SU-DHL-6 (cell line): Measurements from ENCODE around the gene NRP2.

Source experiments
- H2AFZ ChIP-seq: fragments of 200-600 bp; sonication (generic); 2 replicates; pipeline ENCODE4 v1.6.1; 2014; ENCODE audit warnings: low read depth, mild to moderate bottlenecking, moderate library complexity, mixed read lengths, antibody characterized with exemption, low read length; ENCODE audit not compliant: severe bottlenecking
- H3F3A ChIP-seq: fragments of 200-600 bp; shearing (Covaris generic); 2 replicates; pipeline ENCODE4 v1.6.0; 2016; ENCODE audit warnings: antibody characterized with exemption, mild to moderate bottlenecking; ENCODE audit not compliant: insufficient read depth
- H3K27ac ChIP-seq: fragments of 200-600 bp; sonication (generic); 2 replicates; pipeline ENCODE4 v1.5.1; 2016; ENCODE audit warnings: low read depth, mild to moderate bottlenecking, low read length, moderate library complexity, mixed read lengths
- H3K27me3 ChIP-seq: fragments of 200-600 bp; sonication (generic), shearing (Covaris generic); 2 replicates; pipeline ENCODE4 v1.6.0; 2014; ENCODE audit warnings: mild to moderate bottlenecking, low read length
- H3K36me3 ChIP-seq: fragments of 200-600 bp; sonication (generic); 2 replicates; pipeline ENCODE4 v1.6.1; 2014; ENCODE audit warnings: mild to moderate bottlenecking, low read length, mixed read lengths
- H3K4me2 ChIP-seq: fragments of 300-600, 200-600 bp; shearing (Covaris generic), sonication (generic); 2 replicates; pipeline ENCODE4 v1.6.0; 2014; ENCODE audit warnings: low read length, low read depth, mild to moderate bottlenecking; ENCODE audit not compliant: poor library complexity, severe bottlenecking
- H3K4me3 ChIP-seq: fragments of 200-600 bp; sonication (generic); 2 replicates; pipeline ENCODE4 v1.5.1; 2014; ENCODE audit warnings: antibody characterized with exemption, low read length, mild to moderate bottlenecking, mixed read lengths; ENCODE audit not compliant: insufficient read depth, poor library complexity, severe bottlenecking
- H3K79me2 ChIP-seq: fragments of 200-600 bp; sonication (generic); 2 replicates; pipeline ENCODE4 v1.6.1; 2014; ENCODE audit warnings: mild to moderate bottlenecking, low read length, moderate library complexity; ENCODE audit not compliant: insufficient read depth
- H3K9ac ChIP-seq: fragments of 200-600 bp; sonication (generic); 2 replicates; pipeline ENCODE4 v1.7.0; 2014; ENCODE audit warnings: mild to moderate bottlenecking, low read length
- H3K9me2 ChIP-seq: fragments of 200-600 bp; sonication (generic); replicated peaks from 2 replicates; pipeline ENCODE4 v1.6.1; 2014; ENCODE audit warnings: low read length; ENCODE audit not compliant: insufficient read depth
- H3K9me3 ChIP-seq: fragments of 200-600 bp; sonication (generic); 2 replicates; pipeline ENCODE4 v1.6.1; 2014; ENCODE audit warnings: low read length, mixed read lengths; ENCODE audit not compliant: insufficient read depth
- H4K20me1 ChIP-seq: fragments of 200-600 bp; sonication (generic); 2 replicates; pipeline ENCODE4 v1.6.1; 2014; ENCODE audit warnings: low read depth, mild to moderate bottlenecking, antibody characterized with exemption, low read length, moderate library complexity, mixed read lengths
- CTCF ChIP-seq: fragments of 200-600 bp; sonication (generic); IDR thresholded peaks from one replicate; pipeline ENCODE4 v1.5.1; 2017; ENCODE audit warnings: antibody characterized with exemption, mild to moderate bottlenecking, low read length, moderate library complexity; ENCODE audit not compliant: insufficient read depth, poor library complexity, severe bottlenecking
- EZH2phosphoT487 ChIP-seq: fragments of 200-600 bp; sonication (generic), shearing (Covaris generic); conservative IDR thresholded peaks from 2 replicates; pipeline ENCODE4 v1.6.1; 2018; ENCODE audit warnings: mild to moderate bottlenecking, antibody characterized with exemption, low read length, moderate library complexity, mixed read lengths

Gene NRP2

GRCh38 chr2:205696927-205697441 lies 14.7 kb downstream of the NRP2 start:
- TF ChIP-seq EZH2phosphoT487 (no peak), CTCF (no peak)
- no peaks in the 10 kb centered on the region for H3K27me3 ChIP-seq
- no peaks in the 10 kb centered on the region for H3F3A ChIP-seq
- H3K79me2 ChIP-seq, result no peaks in the 10 kb centered on the region
- H3K27ac ChIP-seq, result no peak overlapping the region
- H3K4me2 ChIP-seq, result no peak overlapping the region
- H3K9me3 ChIP-seq, result no peaks in the 10 kb centered on the region
- H3K9me2 ChIP-seq, result no peaks in the 10 kb centered on the region
- no peaks in the 10 kb centered on the region for H3K36me3 ChIP-seq
- no peak overlapping the region for H3K4me3 ChIP-seq
- no peak overlapping the region for H3K9ac ChIP-seq
- H2AFZ ChIP-seq, result no peak overlapping the region
- H4K20me1 ChIP-seq, result no peaks in the 10 kb centered on the region

GRCh38 chr2:205698286-205699268 lies 16.3 kb downstream of the NRP2 start:
- no peaks in the 10 kb centered on the region for H4K20me1 ChIP-seq
- no peak overlapping the region for H3K4me2 ChIP-seq
- no peak overlapping the region for H3K27ac ChIP-seq
- H3K9me2 ChIP-seq, result no peaks in the 10 kb centered on the region
- no peaks in the 10 kb centered on the region for H3K27me3 ChIP-seq
- no peaks in the 10 kb centered on the region for H3K36me3 ChIP-seq
- no peaks in the 10 kb centered on the region for H3K79me2 ChIP-seq
- no peaks in the 10 kb centered on the region for H3F3A ChIP-seq
- H3K9me3 ChIP-seq, result no peaks in the 10 kb centered on the region
- TF ChIP-seq EZH2phosphoT487 (no peak), CTCF (no peak)
- no peak overlapping the region for H3K4me3 ChIP-seq
- H3K9ac ChIP-seq, result no peak overlapping the region
- no peak overlapping the region for H2AFZ ChIP-seq

- Histone ChIP-seq H3K4me3 (no peak overlapping the region), H3K36me3 (no peaks in the 10 kb centered on the region), H3K4me2 (no peak overlapping the region), H3F3A (no peaks in the 10 kb centered on the region), H3K9ac (no peak overlapping the region), H4K20me1 (no peaks in the 10 kb centered on the region), H3K27me3 (no peaks in the 10 kb centered on the region), H3K79me2 (no peaks in the 10 kb centered on the region), H3K9me2 (no peaks in the 10 kb centered on the region), H3K9me3 (no peaks in the 10 kb centered on the region), H3K27ac (no peak overlapping the region), H2AFZ (no peak overlapping the region)
- no peak for TF ChIP-seq EZH2phosphoT487
Measured at GRCh38 chr2:205699515-205700289, 17.4 kb downstream of the NRP2 start.
